SW480 (cell line): ENCODE results near the gene AP1S2.
"Not testable (repeated sequence)": the region's sequence is repeated elsewhere in the genome, so short reads cannot be mapped to it uniquely, and the experiment has no call there.

Source experiments
- DNase-seq: peaks from one replicate; pipeline ENCODE4 v3.0.0-alpha.2; 2016; ENCODE audit warnings: low spot score

AP1S2 gene

GRCh38 chrX:15854712-15855567 lies at the start of gene AP1S2:
TSS of gene AP1S2 (minus strand) at chrX:15854813. CDS start at chrX:15852524, 2,289 bp downstream.
- DNase-seq = peak; percentile 94

- peak; percentile 71 for DNase-seq
These were observed 48.6 kb upstream of the AP1S2 start for GRCh38 chrX:15903186-15903681.

GRCh38 chrX:15895334-15895733 lies 40.7 kb upstream of the AP1S2 start:
- no peak for DNase-seq

DNA sequence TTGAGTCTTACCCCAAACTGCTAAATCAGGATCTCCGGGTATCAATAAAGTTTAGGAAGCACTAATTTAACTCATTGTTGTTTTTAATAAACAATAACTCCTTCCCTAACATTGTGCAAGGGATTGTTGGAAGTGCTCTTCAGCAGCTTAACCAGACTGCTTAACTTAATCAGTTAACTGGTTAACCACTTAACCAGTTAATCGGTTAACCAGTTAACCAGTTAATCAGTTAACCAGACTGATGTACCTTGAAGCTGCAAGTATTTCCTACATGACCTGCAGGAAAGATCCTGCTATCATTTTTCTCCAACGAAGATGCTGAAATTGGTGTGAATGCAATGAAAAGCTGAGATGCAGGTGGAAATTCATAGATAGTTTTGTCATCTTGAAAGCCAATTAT lies 40.1 kb upstream of the AP1S2 start:
- no peak for DNase-seq

DNA sequence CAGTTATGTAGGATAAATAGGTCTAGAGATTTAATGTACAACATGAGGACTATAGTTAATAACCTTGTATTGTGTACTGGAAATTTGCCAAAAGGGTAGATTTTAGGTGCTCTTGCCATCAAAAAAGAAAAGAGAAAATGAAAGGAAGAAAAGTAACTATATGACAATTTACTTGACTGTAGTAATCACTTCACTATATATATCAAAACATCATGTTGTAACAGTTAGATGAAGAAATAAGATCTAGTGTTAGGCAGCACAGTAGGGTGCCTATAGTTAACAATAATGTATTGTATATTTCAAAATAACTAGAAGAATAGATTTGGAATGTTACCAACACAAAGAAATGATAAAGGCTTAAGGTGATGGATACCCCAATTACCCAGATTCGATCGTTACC lies 35.9 kb upstream of the AP1S2 start:
- DNase-seq = no peak

DNA sequence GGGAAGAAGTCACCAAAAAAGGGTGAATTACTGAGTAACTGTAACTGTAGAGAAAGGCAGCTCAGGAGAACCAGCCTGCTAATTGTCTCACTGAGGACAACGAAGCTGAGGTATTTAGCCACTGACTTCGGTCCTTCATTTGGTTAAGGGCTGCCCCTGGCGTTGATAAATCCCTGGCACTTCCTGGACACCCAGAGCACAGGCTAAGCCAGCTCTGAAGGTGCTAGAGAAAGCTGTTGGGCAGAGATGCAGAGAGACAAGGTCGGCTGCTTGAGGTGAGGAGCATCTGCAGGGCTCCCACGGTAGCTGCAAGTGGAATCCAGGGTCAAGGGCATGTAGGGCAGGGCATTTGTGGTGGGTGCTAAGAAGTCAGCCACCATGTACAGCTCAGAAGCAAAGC lies 33.4 kb upstream of the AP1S2 start:
- no peak for DNase-seq

DNA sequence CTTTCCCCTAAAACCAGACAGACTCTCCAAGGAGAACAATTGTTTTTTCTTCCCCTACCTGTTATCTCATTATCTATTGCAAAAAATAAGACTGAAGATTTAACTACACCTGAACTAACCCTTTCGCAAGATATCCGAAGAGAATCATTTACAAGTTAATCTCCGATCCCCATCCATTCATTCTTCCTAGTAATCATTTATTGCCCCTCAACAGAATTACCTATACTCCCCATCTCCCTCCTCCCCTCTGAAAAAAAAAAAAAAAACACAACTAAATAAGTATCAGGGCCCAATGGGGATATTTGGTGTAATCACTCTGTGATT lies 28.9 kb upstream of the AP1S2 start:
- DNase-seq = no peak

GRCh38 chrX:15882704-15883539 lies 28.3 kb upstream of the AP1S2 start:
- peak; percentile 77 for DNase-seq

DNA sequence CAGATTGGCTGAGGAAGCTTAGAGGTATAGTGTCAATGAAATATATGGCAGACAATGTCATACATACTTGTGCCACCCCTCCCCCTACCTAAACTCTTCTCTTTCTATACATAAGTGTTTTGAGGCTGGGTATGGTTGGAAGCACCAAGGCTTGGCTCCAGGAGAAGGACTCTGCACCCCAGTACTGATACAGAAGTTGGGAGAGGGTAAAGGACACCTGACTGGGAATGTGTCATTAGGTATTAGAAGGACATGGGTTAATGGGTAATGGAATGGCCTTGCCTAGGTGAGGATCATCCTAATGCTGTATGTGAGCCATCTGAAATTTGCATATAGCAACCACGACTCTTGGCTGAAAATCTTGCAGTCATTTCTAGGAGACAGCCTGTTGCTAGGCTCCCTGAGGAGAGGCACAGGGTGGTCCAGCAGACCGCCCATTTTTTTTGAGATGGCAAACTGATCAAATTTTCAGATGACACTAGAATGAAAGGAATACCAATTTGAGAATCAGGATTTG lies 26.8 kb upstream of the AP1S2 start:
- no peak for DNase-seq

GRCh38 chrX:15877914-15878313 lies 23.3 kb upstream of the AP1S2 start:
- not testable (repeated sequence) for DNase-seq

GRCh38 chrX:15877380-15877779 lies 22.8 kb upstream of the AP1S2 start:
- DNase-seq = no peak

- DNase-seq = no peak
These were observed 20.1 kb upstream of the AP1S2 start for GRCh38 chrX:15874672-15875071.

- DNase-seq = no peak
These were observed 19.0 kb upstream of the AP1S2 start for GRCh38 chrX:15873566-15873965.

- no peak for DNase-seq
These were observed 15.7 kb upstream of the AP1S2 start for GRCh38 chrX:15870310-15870709.

DNA sequence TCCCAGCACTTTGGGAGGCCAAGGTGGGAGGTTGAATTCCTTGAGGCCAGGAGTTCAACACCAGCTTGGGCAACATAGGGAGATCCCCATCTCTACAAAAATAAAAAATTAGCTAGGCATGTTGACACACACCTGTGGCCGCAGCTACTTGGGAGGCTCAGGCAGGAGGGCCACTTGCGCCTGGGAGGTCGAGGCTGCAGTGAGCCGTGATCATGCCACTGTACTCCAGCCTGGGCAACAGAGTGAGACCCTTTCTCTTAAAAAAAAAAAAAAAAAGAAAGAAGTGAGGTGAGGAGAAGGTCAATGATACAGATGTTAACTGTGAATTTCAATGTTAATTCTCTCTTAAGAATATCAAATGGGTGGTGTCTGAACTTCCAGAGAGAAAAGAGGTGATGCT lies 15.1 kb upstream of the AP1S2 start:
- no peak for DNase-seq

- no peak for DNase-seq
These were observed 11.5 kb upstream of the AP1S2 start for GRCh38 chrX:15866147-15866546.

DNA sequence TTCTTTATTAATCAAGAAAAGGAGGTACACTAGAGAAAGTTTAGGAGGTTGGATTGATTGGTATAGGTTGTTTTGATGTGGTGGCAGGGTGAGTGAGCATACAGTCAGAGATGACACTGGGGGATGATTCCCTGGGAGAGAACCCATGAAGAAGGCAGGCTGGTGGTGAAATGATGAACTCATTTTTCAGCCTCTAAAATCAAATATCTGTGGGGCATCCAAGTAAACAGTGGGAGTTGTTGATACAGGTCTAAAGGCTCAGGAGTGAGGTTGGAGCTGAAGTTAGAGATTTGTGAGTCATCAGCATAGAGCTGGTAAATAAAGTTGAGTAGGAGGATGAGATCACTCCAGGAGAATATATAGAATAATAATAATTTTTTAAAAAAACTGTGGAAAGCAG lies 10.0 kb upstream of the AP1S2 start:
- no peak for DNase-seq

- no peak for DNase-seq
These were observed 9.4 kb upstream of the AP1S2 start for GRCh38 chrX:15864023-15864422.

DNA sequence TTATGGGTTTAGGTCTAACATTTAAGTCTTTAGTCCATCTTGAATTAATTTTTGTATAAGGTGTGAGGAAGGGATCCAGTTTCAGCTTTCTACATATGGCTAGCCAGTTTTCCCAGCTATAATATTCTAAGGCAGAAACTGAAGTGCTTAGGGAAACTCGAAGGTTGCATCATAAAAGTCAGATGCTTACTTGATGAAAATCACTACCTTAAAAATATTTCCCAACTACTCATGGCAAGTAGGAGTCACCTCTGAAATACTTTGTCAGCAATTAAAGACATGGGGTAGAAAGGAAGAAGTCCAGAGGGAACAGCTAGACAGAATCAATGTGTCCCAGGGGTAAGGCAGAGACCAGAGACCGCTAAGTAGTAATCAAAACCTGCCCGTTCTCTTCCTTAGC lies 6.3 kb upstream of the AP1S2 start:
- no peak for DNase-seq

GRCh38 chrX:15858051-15858450 lies 3.4 kb upstream of the AP1S2 start:
- DNase-seq = no peak

- no peak for DNase-seq
These were observed 2.0 kb upstream of the AP1S2 start for GRCh38 chrX:15856636-15857035.

GRCh38 chrX:15856222-15856587 lies 1.6 kb upstream of the AP1S2 start:
- DNase-seq = peak; percentile 2
